Measurements from ENCODE around the gene CFDP1. TPM values are rescaled to one million over a fixed set of nuclear protein-coding genes. Genes with fewer than 3 reads are reported as not detected.

Gene CFDP1
- total and polyA plus RNA-seq, 2 of the 13 experiments (the other 11 are each of a cell fraction or from before 2014, with no cell fraction given), result 78.6 to 153 TPM

DNA sequence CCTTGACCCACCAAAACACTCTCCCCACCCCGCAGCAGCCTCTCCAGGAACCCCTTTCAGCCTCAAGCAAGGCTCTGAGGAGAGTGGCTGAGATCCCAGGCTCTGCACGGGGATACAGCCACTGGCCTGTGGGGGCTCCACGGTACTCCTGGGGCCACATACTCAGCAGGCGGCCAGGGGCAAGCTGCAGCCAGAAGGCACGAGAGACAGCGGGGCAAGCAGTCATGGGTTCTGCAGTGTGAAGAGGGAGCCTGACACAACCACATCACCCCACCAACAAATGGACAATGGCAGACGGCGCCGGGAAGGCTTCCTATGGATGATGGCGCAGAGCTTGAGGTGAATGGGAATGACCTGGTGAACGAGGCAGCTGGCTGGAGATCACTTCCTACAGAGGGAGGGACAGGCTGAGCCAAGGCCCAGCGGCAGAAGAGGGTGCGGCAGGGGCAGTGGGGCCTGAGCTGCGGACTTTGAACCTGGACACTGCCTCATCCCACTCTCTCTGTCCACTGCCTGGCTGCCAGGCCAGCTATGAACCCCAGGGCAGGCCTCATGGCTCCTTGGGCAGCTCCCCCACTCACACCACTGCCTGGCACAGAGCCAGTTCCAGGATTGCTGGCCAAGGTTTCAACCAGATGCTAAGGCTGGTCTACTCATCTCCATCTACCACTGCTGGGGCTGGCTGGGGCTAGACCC lies 171.1 kb downstream of the CFDP1 start (continued):
- TF ChIP-seq ZNF781 (CRISPR knock-in tag; IDR thresholded peaks at IDR 0.05; ENCODE audit: borderline replicate concordance, not compliant biosample characterization), result peak; percentile 20
- TF ChIP-seq ZBTB21 (CRISPR knock-in tag; IDR thresholded peaks at IDR 0.05), result no peak
- TF ChIP-seq ZNF83 (CRISPR knock-in tag; IDR thresholded peaks at IDR 0.05; ENCODE audit: borderline replicate concordance), result 0 out of 2 replicates have a peak, but pooled peaks have one; percentile 11
- peak; percentile 86 for TF ChIP-seq BHLHE40 (IDR thresholded peaks at IDR 0.05; ENCODE audit: low read length)
- TF ChIP-seq, protein P1, sequence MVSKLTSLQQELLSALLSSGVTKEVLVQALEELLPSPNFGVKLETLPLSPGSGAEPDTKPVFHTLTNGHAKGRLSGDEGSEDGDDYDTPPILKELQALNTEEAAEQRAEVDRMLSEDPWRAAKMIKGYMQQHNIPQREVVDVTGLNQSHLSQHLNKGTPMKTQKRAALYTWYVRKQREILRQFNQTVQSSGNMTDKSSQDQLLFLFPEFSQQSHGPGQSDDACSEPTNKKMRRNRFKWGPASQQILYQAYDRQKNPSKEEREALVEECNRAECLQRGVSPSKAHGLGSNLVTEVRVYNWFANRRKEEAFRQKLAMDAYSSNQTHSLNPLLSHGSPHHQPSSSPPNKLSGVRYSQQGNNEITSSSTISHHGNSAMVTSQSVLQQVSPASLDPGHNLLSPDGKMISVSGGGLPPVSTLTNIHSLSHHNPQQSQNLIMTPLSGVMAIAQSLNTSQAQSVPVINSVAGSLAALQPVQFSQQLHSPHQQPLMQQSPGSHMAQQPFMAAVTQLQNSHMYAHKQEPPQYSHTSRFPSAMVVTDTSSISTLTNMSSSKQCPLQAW (CRISPR knock-in tag; IDR thresholded peaks at IDR 0.05), result peak; percentile 86; the same call in 1 of the 2 replicates
- TF ChIP-seq KAT2B (IDR thresholded peaks at IDR 0.05; ENCODE audit: borderline replicate concordance, low read depth, low read length), result no peak
- TF ChIP-seq KLF9 (CRISPR knock-in tag; IDR thresholded peaks at IDR 0.05; ENCODE audit: low read depth), result 0 out of 2 replicates have a peak, but pooled peaks have one; percentile 41
- TF ChIP-seq ZFP36L2 (CRISPR knock-in tag; IDR thresholded peaks at IDR 0.05), result no peak
- peak; percentile 88 for TF ChIP-seq ZNF331 (CRISPR knock-in tag; IDR thresholded peaks at IDR 0.05)
- TF ChIP-seq AHR (CRISPR knock-in tag; IDR thresholded peaks at IDR 0.05), result peak; percentile 47
- no peak for TF ChIP-seq CHCHD3 (CRISPR knock-in tag; IDR thresholded peaks at IDR 0.05)
- TF ChIP-seq ZNF780A (CRISPR knock-in tag; IDR thresholded peaks at IDR 0.05), result peak; percentile 88; the same call in 1 of the 2 replicates
- peak; percentile 75; the same call in 1 of the 2 replicates for TF ChIP-seq GTF3A (CRISPR knock-in tag; conservative IDR thresholded peaks at IDR 0.05)
- TF ChIP-seq FOXA1 (IDR thresholded peaks at IDR 0.05), result no peak
- peak; percentile 35; the same call in 1 of the 2 replicates for TF ChIP-seq FOXA1 (CRISPR knock-in tag; IDR thresholded peaks at IDR 0.05)
- TF ChIP-seq, protein P2, sequence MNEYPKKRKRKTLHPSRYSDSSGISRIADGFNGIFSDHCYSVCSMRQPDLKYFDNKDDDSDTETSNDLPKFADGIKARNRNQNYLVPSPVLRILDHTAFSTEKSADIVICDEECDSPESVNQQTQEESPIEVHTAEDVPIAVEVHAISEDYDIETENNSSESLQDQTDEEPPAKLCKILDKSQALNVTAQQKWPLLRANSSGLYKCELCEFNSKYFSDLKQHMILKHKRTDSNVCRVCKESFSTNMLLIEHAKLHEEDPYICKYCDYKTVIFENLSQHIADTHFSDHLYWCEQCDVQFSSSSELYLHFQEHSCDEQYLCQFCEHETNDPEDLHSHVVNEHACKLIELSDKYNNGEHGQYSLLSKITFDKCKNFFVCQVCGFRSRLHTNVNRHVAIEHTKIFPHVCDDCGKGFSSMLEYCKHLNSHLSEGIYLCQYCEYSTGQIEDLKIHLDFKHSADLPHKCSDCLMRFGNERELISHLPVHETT (CRISPR knock-in tag; conservative IDR thresholded peaks at IDR 0.05), result no peak
- no peak for TF ChIP-seq SNAI1 (CRISPR knock-in tag; IDR thresholded peaks at IDR 0.05; ENCODE audit: borderline replicate concordance)
- TF ChIP-seq, protein P3, sequence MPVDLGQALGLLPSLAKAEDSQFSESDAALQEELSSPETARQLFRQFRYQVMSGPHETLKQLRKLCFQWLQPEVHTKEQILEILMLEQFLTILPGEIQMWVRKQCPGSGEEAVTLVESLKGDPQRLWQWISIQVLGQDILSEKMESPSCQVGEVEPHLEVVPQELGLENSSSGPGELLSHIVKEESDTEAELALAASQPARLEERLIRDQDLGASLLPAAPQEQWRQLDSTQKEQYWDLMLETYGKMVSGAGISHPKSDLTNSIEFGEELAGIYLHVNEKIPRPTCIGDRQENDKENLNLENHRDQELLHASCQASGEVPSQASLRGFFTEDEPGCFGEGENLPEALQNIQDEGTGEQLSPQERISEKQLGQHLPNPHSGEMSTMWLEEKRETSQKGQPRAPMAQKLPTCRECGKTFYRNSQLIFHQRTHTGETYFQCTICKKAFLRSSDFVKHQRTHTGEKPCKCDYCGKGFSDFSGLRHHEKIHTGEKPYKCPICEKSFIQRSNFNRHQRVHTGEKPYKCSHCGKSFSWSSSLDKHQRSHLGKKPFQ (CRISPR knock-in tag; IDR thresholded peaks at IDR 0.05; ENCODE audit: insufficient replicate concordance), result peak; percentile 59
- TF ChIP-seq, protein P4, sequence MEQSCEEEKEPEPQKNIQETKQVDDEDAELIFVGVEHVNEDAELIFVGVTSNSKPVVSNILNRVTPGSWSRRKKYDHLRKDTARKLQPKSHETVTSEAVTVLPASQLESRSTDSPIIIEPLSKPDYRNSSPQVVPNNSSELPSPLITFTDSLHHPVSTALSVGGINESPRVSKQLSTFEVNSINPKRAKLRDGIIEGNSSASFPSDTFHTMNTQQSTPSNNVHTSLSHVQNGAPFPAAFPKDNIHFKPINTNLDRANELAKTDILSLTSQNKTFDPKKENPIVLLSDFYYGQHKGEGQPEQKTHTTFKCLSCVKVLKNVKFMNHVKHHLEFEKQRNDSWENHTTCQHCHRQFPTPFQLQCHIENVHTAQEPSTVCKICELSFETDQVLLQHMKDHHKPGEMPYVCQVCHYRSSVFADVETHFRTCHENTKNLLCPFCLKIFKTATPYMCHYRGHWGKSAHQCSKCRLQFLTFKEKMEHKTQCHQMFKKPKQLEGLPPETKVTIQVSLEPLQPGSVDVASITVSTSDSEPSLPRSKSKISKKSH (CRISPR knock-in tag; IDR thresholded peaks at IDR 0.05; ENCODE audit: borderline replicate concordance), result peak; percentile 13; the same call in 1 of the 2 replicates
- TF ChIP-seq BRCA1 (CRISPR knock-in tag; IDR thresholded peaks at IDR 0.05), result no peak
- TF ChIP-seq ZNF230 (CRISPR knock-in tag; IDR thresholded peaks at IDR 0.05), result no peak
- TF ChIP-seq, protein P5, sequence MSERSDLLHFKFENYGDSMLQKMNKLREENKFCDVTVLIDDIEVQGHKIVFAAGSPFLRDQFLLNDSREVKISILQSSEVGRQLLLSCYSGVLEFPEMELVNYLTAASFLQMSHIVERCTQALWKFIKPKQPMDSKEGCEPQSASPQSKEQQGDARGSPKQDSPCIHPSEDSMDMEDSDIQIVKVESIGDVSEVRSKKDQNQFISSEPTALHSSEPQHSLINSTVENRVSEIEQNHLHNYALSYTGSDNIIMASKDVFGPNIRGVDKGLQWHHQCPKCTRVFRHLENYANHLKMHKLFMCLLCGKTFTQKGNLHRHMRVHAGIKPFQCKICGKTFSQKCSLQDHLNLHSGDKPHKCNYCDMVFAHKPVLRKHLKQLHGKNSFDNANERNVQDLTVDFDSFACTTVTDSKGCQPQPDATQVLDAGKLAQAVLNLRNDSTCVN (CRISPR knock-in tag; IDR thresholded peaks at IDR 0.05; ENCODE audit: borderline replicate concordance), result no peak; the same call in 1 of the 2 replicates
- no peak for TF ChIP-seq JUN (CRISPR knock-in tag; IDR thresholded peaks at IDR 0.05)
- TF ChIP-seq NBN (conservative IDR thresholded peaks at IDR 0.05), result no peak

All from HepG2 (cell line).